ENCODE measurements around the gene CST8. TPM values are rescaled to one million over a fixed set of nuclear protein-coding genes. Genes with fewer than 3 reads are reported as not detected.

Gene CST8
- total RNA-seq, 2 experiments from 2014 or later: not detected

- intact Hi-C loops (cut with DNase I, micrococcal nuclease): loop anchor here in 1 of 2 experiments (10.0 kb wide), 1 partner anchor 753 kb away; no protein-coding TSS in a partner anchor
- Histone ChIP-seq H3K27ac (ENCODE audit: low read depth in 1 of 2, low read length in 2 of 2) (no peak overlapping the region), H3K9me3 (ENCODE audit: control insufficient read depth in 1 of 2, insufficient read depth in 1 of 2, low read length in 2 of 2) (peaks cover 0 to 3% of the 10 kb centered on the region in 2 experiments), H3K4me1 (ENCODE audit: insufficient read depth, low read length) (no peaks in the 10 kb centered on the region), H3K36me3 (ENCODE audit: insufficient read depth, low read length) (no peaks in the 10 kb centered on the region), H3K27me3 (ENCODE audit: control insufficient read depth in 1 of 2, insufficient read depth in 2 of 2, low read length in 2 of 2) (no peaks in the 10 kb centered on the region), H3K4me3 (ENCODE audit: low read length) (no peak overlapping the region)
- ATAC-seq (ENCODE audit: poor library complexity) (no peak), DNase-seq (no peak)
- no peak overlapping the region for H3K27ac Mint-ChIP-seq
- H3K4me3 Mint-ChIP-seq: no peak overlapping the region
- no peaks in the 10 kb centered on the region for H3K36me3 Mint-ChIP-seq (ENCODE audit: low read depth)
- no peaks in the 10 kb centered on the region for H3K4me1 Mint-ChIP-seq (ENCODE audit: low read depth)
- H3K27me3 Mint-ChIP-seq: no peaks in the 10 kb centered on the region
- CTCF ChIA-PET: no interaction called here
- TF ChIP-seq CTCF (IDR thresholded peaks at IDR 0.05): no peak
- no peaks in the 10 kb centered on the region for H3K9me3 Mint-ChIP-seq
- POLR2A ChIA-PET: no interaction called here
These were observed 42.8 kb upstream of the CST8 start for GRCh38 chr20:23448167-23448566.

- Histone ChIP-seq H3K27ac (ENCODE audit: low read depth in 1 of 2, low read length in 2 of 2) (no peak overlapping the region), H3K36me3 (ENCODE audit: insufficient read depth, low read length) (no peaks in the 10 kb centered on the region), H3K9me3 (ENCODE audit: control insufficient read depth in 1 of 2, insufficient read depth in 1 of 2, low read length in 2 of 2) (peaks cover 0 to 3% of the 10 kb centered on the region in 2 experiments), H3K4me1 (ENCODE audit: insufficient read depth, low read length) (no peaks in the 10 kb centered on the region), H3K4me3 (ENCODE audit: low read length) (no peak overlapping the region), H3K27me3 (ENCODE audit: control insufficient read depth in 1 of 2, insufficient read depth in 2 of 2, low read length in 2 of 2) (no peaks in the 10 kb centered on the region)
- no peaks in the 10 kb centered on the region for H3K4me1 Mint-ChIP-seq (ENCODE audit: low read depth)
- no peaks in the 10 kb centered on the region for H3K9me3 Mint-ChIP-seq
- intact Hi-C loops (cut with DNase I, micrococcal nuclease): loop anchor here in 1 of 2 experiments (10.0 kb wide), 1 partner anchor 755 kb away; no protein-coding TSS in a partner anchor
- no peak overlapping the region for H3K4me3 Mint-ChIP-seq
- CTCF ChIA-PET: no interaction called here
- H3K27ac Mint-ChIP-seq: no peak overlapping the region
- no peak for TF ChIP-seq CTCF (IDR thresholded peaks at IDR 0.05)
- no peaks in the 10 kb centered on the region for H3K27me3 Mint-ChIP-seq
- ATAC-seq (ENCODE audit: poor library complexity) (no peak), DNase-seq (peak in 3 of 14 experiments; percentile 30 to 34 (median 33))
- no peaks in the 10 kb centered on the region for H3K36me3 Mint-ChIP-seq (ENCODE audit: low read depth)
- POLR2A ChIA-PET: no interaction called here
These were observed 41.5 kb upstream of the CST8 start for GRCh38 chr20:23449421-23449820.

- CTCF ChIA-PET: no interaction called here
- intact Hi-C loops (cut with DNase I, micrococcal nuclease): no loop called here
- Histone ChIP-seq H3K9me3 (ENCODE audit: control insufficient read depth in 1 of 2, insufficient read depth in 1 of 2, low read length in 2 of 2) (peaks cover 0 to 3% of the 10 kb centered on the region in 2 experiments), H3K36me3 (ENCODE audit: insufficient read depth, low read length) (no peaks in the 10 kb centered on the region), H3K4me1 (ENCODE audit: insufficient read depth, low read length) (no peaks in the 10 kb centered on the region), H3K27me3 (ENCODE audit: control insufficient read depth in 1 of 2, insufficient read depth in 2 of 2, low read length in 2 of 2) (no peaks in the 10 kb centered on the region), H3K4me3 (ENCODE audit: low read length) (no peak overlapping the region), H3K27ac (ENCODE audit: low read depth in 1 of 2, low read length in 2 of 2) (no peak overlapping the region)
- no peaks in the 10 kb centered on the region for H3K9me3 Mint-ChIP-seq
- no peak overlapping the region for H3K4me3 Mint-ChIP-seq
- DNase-seq: no peak
- H3K27ac Mint-ChIP-seq: no peak overlapping the region
- POLR2A ChIA-PET: no interaction called here
- H3K27me3 Mint-ChIP-seq: no peaks in the 10 kb centered on the region
- peaks cover 3% of the 10 kb centered on the region for H3K4me1 Mint-ChIP-seq (ENCODE audit: low read depth)
- no peak for TF ChIP-seq CTCF (IDR thresholded peaks at IDR 0.05)
- H3K36me3 Mint-ChIP-seq (ENCODE audit: low read depth): no peaks in the 10 kb centered on the region
- no peak for ATAC-seq (ENCODE audit: poor library complexity)
These were observed 40.0 kb upstream of the CST8 start for GRCh38 chr20:23450877-23451276.
